Esophagus muscularis mucosa (tissue), 4 donors: ENCODE results near the gene UGT3A2. TPM values are rescaled to one million over a fixed set of nuclear protein-coding genes. Genes with fewer than 3 reads are reported as not detected.

Source experiments
- DNase-seq: peaks from one replicate; pipeline ENCODE4 v3.0.0-alpha.2; 2017; ENCODE audit errors: extremely low spot score
- H3K27ac ChIP-seq, 4 donors: fragments of 200-600 bp; sonication (generic); replicated peaks in 1 of 4; 1 replicate in 3 of 4; 2 replicates in 1 of 4; pipeline ENCODE4 v1.5.1; 2016 to 2019; ENCODE audit warnings: mild to moderate bottlenecking in 1 of 4
- H3K27me3 ChIP-seq, 4 donors: fragments of 200-600 bp; sonication (generic); one replicate each; pipeline versions ENCODE4 v1.5.1 to v1.6.0; 2016 to 2019
- H3K36me3 ChIP-seq, 4 donors: fragments of 200-600 bp; sonication (generic); one replicate each; pipeline ENCODE4 v1.5.1; 2016 to 2019
- H3K4me1 ChIP-seq, 4 donors: fragments of 200-600 bp; sonication (generic); one replicate each; pipeline ENCODE4 v1.5.1; 2016 to 2019
- H3K4me3 ChIP-seq, 4 donors: fragments of 200-600 bp; sonication (generic); 1 replicate in 2 of 4; 2 replicates in 2 of 4; pipeline ENCODE4 v1.5.1; 2016 to 2019; ENCODE audit warnings: mild to moderate bottlenecking in 4 of 4, moderate library complexity in 1 of 4
- H3K9me3 ChIP-seq, 4 donors: fragments of 200-600 bp; sonication (generic); 1 replicate in 3 of 4; 2 replicates in 1 of 4; pipeline ENCODE4 v1.5.1; 2016 to 2019
- EP300 ChIP-seq: sonication (generic); formaldehyde crosslinking; IDR thresholded peaks from one replicate; pipeline ENCODE4 v1.6.1; 2017; ENCODE audit warnings: antibody characterized with exemption
- POLR2A ChIP-seq: fragments of 450-650 bp; IDR thresholded peaks from one replicate; pipeline ENCODE4 v1.6.1; 2017; ENCODE audit warnings: antibody characterized with exemption, moderate library complexity, mild to moderate bottlenecking, low read depth
- POLR2AphosphoS5 ChIP-seq, 2 donors: sonication (generic); formaldehyde crosslinking; IDR thresholded peaks; one replicate each; pipeline ENCODE4 v1.6.1; 2017; ENCODE audit warnings: antibody characterized with exemption in 2 of 2
- WGBS: methylation state at CpG from one replicate; pipeline ENCODE4 v1.1.5; 2018; 5-methylcytosine and 5-hydroxymethylcytosine counted together
- intact Hi-C: fragments of 100-400 bp; cut with DNase I; formaldehyde crosslinking; loops from one replicate; pipeline ENCODE4 v1.15.1; 2023
- small RNA-seq, 3 donors: library from RNA; depleted of rRNA; stranded (forward); fragments of <200 nt; gene quantifications; one replicate each; pipeline ENCODE3, GENCODE V24; 2016
- total RNA-seq, 4 donors: library from RNA; depleted of rRNA; stranded (reverse); fragments of >200 nt; gene quantifications; one replicate each; pipeline versions ENCODE4 v1.1.0 to v1.2.1, GENCODE V29; 2016
- TF ChIP-seq, protein P1 (sequence below), 3 experiments: fragments of 200-600 bp in 2 of 3; fragments of 450-650 bp in 1 of 3; sonication (generic) in 2 of 3; IDR thresholded peaks; one replicate each; pipeline ENCODE4 v1.5.1; 2017 to 2019; ENCODE audit warnings: antibody characterized with exemption in 3 of 3, mild to moderate bottlenecking in 2 of 3, moderate library complexity in 1 of 3

UGT3A2 gene
- total RNA-seq, 4 donors from 2014 or later, result not detected

DNA sequence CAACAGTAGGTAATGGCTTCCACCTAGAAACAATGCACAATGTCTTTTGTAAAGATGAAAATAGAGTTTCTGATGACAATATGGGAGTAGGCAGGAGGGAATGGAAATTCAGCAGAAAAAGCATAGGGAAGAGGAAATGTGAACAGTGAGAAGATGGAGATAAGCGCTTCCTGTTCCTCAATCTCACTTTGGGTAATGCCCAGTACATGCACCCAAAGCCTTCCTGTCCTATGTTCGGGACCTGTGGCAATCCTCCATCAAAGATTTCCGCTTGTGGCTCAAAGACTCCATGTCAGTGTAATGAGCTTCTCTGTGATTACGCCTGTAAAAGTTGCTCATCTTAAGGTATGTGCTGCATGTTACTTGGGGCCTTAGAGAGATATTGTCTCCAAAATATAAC, 78.2 kb downstream of the UGT3A2 start:
- H3K4me1 ChIP-seq, result no peaks in the 10 kb centered on the region
- H3K27ac ChIP-seq, result no peak overlapping the region
- 64% methylated on average over 4 of the region's 4 CpGs for WGBS
- TF ChIP-seq POLR2A, result no peak
- TF ChIP-seq, protein P1, sequence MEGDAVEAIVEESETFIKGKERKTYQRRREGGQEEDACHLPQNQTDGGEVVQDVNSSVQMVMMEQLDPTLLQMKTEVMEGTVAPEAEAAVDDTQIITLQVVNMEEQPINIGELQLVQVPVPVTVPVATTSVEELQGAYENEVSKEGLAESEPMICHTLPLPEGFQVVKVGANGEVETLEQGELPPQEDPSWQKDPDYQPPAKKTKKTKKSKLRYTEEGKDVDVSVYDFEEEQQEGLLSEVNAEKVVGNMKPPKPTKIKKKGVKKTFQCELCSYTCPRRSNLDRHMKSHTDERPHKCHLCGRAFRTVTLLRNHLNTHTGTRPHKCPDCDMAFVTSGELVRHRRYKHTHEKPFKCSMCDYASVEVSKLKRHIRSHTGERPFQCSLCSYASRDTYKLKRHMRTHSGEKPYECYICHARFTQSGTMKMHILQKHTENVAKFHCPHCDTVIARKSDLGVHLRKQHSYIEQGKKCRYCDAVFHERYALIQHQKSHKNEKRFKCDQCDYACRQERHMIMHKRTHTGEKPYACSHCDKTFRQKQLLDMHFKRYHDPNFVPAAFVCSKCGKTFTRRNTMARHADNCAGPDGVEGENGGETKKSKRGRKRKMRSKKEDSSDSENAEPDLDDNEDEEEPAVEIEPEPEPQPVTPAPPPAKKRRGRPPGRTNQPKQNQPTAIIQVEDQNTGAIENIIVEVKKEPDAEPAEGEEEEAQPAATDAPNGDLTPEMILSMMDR (IDR thresholded peaks at IDR 0.05), result no peak
- TF ChIP-seq EP300, result no peak
- TF ChIP-seq POLR2AphosphoS5 (IDR thresholded peaks at IDR 0.05), result no peak
- peak; percentile 34 for DNase-seq
- peaks cover 0 to 16% (median 0%) of the 10 kb centered on the region in 4 donors for H3K27me3 ChIP-seq
- H3K36me3 ChIP-seq, result no peaks in the 10 kb centered on the region
- no peak overlapping the region for H3K4me3 ChIP-seq
- H3K9me3 ChIP-seq, result no peaks in the 10 kb centered on the region
- intact Hi-C loops, result no loop called here

- TF ChIP-seq, protein P1 (IDR thresholded peaks at IDR 0.05), result no peak
- no peak for TF ChIP-seq EP300
- TF ChIP-seq POLR2AphosphoS5 (IDR thresholded peaks at IDR 0.05), result no peak
- no peak for TF ChIP-seq POLR2A
- Histone ChIP-seq H3K27me3 (peaks cover 0 to 16% (median 0%) of the 10 kb centered on the region in 4 donors), H3K4me1 (no peaks in the 10 kb centered on the region), H3K36me3 (no peaks in the 10 kb centered on the region), H3K9me3 (no peaks in the 10 kb centered on the region), H3K27ac (no peak overlapping the region), H3K4me3 (no peak overlapping the region)
- 50% methylated on average over 3 of the region's 3 CpGs for WGBS
- intact Hi-C loops, result no loop called here
- DNase-seq, result no peak
Measured at GRCh38 chr5:35987776-35988175, 78.9 kb downstream of the UGT3A2 start.

Small RNA genes within 50 kb of the gene (small RNA-seq; reads per million reads assigned to genes)
- gene AC016612.1, result 0 reads per million in 3 donors

Other genes starting within 250 kb of the UGT3A2 start
- gene IL7R, start 210.0 kb downstream of the UGT3A2 start, total RNA-seq, result 10 to 100 TPM in 1 of 4 donors, 1 to 10 TPM in 3; 2.8 to 10.6 (median 4.1) TPM
- not detected for gene CAPSL, start 128.3 kb downstream of the UGT3A2 start, total RNA-seq
- not detected for gene UGT3A1, start 75.5 kb downstream of the UGT3A2 start, total RNA-seq
- gene LMBRD2, start 85.0 kb upstream of the UGT3A2 start, total RNA-seq, result 10 to 100 TPM; 10.4 to 12.5 (median 11.2) TPM
- gene SKP2, start 85.2 kb upstream of the UGT3A2 start, total RNA-seq, result 10 to 100 TPM in 1 of 4 donors, 1 to 10 TPM in 3; 5.6 to 12.1 (median 9.2) TPM
- 10 to 100 TPM; 44.6 to 74.8 (median 59.5) TPM for gene NADK2, start 175.0 kb upstream of the UGT3A2 start, total RNA-seq
- 10 to 100 TPM in 1 of 4 donors, 1 to 10 TPM in 3; 2.2 to 13.7 (median 3.1) TPM for gene RANBP3L, start 235.0 kb upstream of the UGT3A2 start, total RNA-seq